ENCODE results near the gene SH3YL1. TPM values are rescaled to one million over a fixed set of nuclear protein-coding genes. Genes with fewer than 3 reads are reported as not detected.

Gene SH3YL1
- total and polyA plus RNA-seq, 2 experiments from 2014 or later = 35.6 to 45.8 TPM

DNA sequence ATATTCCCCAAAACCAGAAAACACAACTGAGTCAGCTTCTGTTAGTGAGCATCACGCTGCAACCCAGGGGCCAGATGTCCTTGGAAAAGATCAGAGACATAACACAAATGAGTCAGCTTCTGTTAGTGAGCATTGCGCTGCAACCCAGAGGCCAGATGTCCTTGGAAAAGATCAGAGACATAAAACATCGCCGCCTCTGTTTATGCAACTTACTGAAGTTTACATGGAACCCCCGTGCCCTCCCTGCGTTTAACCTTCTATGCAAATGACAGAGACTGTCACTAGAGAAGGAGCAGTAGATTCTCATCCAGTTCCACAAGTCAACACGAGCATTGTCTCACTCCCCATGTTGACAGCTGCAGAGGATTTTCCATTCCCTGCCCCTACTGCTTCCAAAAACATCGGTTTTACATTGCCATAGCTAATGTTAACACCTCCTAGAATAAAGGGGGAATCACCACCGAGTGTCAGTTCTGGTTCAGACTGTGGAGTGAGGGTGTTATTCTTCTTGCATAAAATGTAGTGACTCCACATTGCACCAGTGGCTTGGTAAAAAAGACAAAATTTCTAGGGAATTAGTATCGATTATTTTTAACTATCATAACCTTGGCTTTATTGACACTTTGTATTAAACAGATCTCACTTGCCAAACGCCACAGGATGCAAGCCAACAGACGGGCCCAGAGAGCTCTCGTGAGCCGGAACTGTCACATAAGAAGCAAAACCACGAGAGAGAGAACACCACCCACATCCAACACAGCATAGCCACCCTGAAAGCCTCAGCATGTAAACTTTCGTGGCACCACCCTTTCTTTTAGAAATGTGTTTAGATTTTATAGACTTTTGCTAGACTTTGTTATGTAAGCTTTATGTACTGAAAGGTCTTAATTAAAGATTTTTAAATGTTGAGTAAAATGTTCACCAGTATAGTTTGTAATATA, 87.7 kb downstream of the SH3YL1 start (continued):
- TF ChIP-seq JUNB (IDR thresholded peaks at IDR 0.05; ENCODE audit: unreplicated experiment) = no peak
- TF ChIP-seq NANOG (IDR thresholded peaks at IDR 0.05; ENCODE audit: borderline replicate concordance) = no peak
- TF ChIP-seq, protein P1, sequence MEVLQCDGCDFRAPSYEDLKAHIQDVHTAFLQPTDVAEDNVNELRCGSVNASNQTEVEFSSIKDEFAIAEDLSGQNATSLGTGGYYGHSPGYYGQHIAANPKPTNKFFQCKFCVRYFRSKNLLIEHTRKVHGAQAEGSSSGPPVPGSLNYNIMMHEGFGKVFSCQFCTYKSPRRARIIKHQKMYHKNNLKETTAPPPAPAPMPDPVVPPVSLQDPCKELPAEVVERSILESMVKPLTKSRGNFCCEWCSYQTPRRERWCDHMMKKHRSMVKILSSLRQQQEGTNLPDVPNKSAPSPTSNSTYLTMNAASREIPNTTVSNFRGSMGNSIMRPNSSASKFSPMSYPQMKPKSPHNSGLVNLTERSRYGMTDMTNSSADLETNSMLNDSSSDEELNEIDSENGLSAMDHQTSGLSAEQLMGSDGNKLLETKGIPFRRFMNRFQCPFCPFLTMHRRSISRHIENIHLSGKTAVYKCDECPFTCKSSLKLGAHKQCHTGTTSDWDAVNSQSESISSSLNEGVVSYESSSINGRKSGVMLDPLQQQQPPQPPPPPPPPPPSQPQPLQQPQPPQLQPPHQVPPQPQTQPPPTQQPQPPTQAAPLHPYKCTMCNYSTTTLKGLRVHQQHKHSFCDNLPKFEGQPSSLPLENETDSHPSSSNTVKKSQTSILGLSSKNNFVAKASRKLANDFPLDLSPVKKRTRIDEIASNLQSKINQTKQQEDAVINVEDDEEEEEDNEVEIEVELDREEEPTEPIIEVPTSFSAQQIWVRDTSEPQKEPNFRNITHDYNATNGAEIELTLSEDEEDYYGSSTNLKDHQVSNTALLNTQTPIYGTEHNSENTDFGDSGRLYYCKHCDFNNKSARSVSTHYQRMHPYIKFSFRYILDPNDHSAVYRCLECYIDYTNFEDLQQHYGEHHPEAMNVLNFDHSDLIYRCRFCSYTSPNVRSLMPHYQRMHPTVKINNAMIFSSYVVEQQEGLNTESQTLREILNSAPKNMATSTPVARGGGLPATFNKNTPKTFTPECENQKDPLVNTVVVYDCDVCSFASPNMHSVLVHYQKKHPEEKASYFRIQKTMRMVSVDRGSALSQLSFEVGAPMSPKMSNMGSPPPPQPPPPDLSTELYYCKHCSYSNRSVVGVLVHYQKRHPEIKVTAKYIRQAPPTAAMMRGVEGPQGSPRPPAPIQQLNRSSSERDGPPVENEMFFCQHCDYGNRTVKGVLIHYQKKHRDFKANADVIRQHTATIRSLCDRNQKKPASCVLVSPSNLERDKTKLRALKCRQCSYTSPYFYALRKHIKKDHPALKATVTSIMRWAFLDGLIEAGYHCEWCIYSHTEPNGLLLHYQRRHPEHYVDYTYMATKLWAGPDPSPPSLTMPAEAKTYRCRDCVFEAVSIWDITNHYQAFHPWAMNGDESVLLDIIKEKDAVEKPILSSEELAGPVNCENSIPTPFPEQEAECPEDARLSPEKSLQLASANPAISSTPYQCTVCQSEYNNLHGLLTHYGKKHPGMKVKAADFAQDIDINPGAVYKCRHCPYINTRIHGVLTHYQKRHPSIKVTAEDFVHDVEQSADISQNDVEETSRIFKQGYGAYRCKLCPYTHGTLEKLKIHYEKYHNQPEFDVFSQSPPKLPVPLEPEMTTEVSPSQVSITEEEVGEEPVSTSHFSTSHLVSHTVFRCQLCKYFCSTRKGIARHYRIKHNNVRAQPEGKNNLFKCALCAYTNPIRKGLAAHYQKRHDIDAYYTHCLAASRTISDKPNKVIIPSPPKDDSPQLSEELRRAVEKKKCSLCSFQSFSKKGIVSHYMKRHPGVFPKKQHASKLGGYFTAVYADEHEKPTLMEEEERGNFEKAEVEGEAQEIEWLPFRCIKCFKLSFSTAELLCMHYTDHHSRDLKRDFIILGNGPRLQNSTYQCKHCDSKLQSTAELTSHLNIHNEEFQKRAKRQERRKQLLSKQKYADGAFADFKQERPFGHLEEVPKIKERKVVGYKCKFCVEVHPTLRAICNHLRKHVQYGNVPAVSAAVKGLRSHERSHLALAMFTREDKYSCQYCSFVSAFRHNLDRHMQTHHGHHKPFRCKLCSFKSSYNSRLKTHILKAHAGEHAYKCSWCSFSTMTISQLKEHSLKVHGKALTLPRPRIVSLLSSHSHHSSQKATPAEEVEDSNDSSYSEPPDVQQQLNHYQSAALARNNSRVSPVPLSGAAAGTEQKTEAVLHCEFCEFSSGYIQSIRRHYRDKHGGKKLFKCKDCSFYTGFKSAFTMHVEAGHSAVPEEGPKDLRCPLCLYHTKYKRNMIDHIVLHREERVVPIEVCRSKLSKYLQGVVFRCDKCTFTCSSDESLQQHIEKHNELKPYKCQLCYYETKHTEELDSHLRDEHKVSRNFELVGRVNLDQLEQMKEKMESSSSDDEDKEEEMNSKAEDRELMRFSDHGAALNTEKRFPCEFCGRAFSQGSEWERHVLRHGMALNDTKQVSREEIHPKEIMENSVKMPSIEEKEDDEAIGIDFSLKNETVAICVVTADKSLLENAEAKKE (CRISPR knock-in tag; IDR thresholded peaks at IDR 0.05) = no peak
- TF ChIP-seq, protein P2, sequence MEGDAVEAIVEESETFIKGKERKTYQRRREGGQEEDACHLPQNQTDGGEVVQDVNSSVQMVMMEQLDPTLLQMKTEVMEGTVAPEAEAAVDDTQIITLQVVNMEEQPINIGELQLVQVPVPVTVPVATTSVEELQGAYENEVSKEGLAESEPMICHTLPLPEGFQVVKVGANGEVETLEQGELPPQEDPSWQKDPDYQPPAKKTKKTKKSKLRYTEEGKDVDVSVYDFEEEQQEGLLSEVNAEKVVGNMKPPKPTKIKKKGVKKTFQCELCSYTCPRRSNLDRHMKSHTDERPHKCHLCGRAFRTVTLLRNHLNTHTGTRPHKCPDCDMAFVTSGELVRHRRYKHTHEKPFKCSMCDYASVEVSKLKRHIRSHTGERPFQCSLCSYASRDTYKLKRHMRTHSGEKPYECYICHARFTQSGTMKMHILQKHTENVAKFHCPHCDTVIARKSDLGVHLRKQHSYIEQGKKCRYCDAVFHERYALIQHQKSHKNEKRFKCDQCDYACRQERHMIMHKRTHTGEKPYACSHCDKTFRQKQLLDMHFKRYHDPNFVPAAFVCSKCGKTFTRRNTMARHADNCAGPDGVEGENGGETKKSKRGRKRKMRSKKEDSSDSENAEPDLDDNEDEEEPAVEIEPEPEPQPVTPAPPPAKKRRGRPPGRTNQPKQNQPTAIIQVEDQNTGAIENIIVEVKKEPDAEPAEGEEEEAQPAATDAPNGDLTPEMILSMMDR (conservative IDR thresholded peaks at IDR 0.05; ENCODE audit: low read depth in 2 of 2) = no peak
- TF ChIP-seq ZNF331 (CRISPR knock-in tag; IDR thresholded peaks at IDR 0.05; ENCODE audit: low read depth) = no peak
